Ascending aorta (tissue), 2 donors: ENCODE data around the gene GRB10. TPM values are rescaled to one million over a fixed set of nuclear protein-coding genes. Genes with fewer than 3 reads are reported as not detected.

Experiments used
- DNase-seq, 2 donors: peaks; one replicate each; pipeline ENCODE4 v3.0.0-alpha.2; 2019; ENCODE audit warnings: low spot score in 2 of 2
- H3K27ac ChIP-seq, 2 donors: fragments of 200-600 bp; sonication (generic); one replicate each; pipeline ENCODE4 v1.5.1; 2016 to 2017; ENCODE audit warnings: mild to moderate bottlenecking in 1 of 2
- H3K27me3 ChIP-seq: fragments of 200-600 bp; sonication (generic); one replicate; pipeline ENCODE4 v1.5.1; 2017
- H3K36me3 ChIP-seq, 2 donors: fragments of 200-600 bp; sonication (generic); one replicate each; pipeline ENCODE4 v1.5.1; 2016
- H3K4me1 ChIP-seq, 2 donors: fragments of 200-600 bp; sonication (generic); one replicate each; pipeline ENCODE4 v1.5.1; 2016 to 2017; ENCODE audit warnings: mild to moderate bottlenecking in 1 of 2
- H3K4me3 ChIP-seq, 2 donors: fragments of 200-600 bp; sonication (generic); one replicate each; pipeline ENCODE4 v1.5.1; 2016 to 2017; ENCODE audit warnings: mild to moderate bottlenecking in 1 of 2
- H3K9me3 ChIP-seq, 2 donors: fragments of 200-600 bp; sonication (generic); one replicate each; pipeline ENCODE4 v1.5.1; 2016
- intact Hi-C: fragments of 100-400 bp; cut with DNase I; formaldehyde crosslinking; loops from one replicate; pipeline ENCODE4 v1.15.1; 2023
- total RNA-seq: library from RNA; depleted of rRNA; stranded (reverse); fragments of >200 nt; gene quantifications from one replicate; pipeline ENCODE4 v1.1.0, GENCODE V29; 2016
- TF ChIP-seq, protein P1 (sequence below), 3 experiments: fragments of 200-600 bp in 2 of 3; fragments of 450-650 bp in 1 of 3; sonication (generic) in 2 of 3; IDR thresholded peaks; one replicate each; pipeline ENCODE4 v1.5.1; 2016 to 2019; ENCODE audit warnings: antibody characterized with exemption in 3 of 3, mild to moderate bottlenecking in 1 of 3, moderate library complexity in 1 of 3

The GRB10 gene
- total RNA-seq, 1 donor from 2014 or later = 53.4 TPM

DNA sequence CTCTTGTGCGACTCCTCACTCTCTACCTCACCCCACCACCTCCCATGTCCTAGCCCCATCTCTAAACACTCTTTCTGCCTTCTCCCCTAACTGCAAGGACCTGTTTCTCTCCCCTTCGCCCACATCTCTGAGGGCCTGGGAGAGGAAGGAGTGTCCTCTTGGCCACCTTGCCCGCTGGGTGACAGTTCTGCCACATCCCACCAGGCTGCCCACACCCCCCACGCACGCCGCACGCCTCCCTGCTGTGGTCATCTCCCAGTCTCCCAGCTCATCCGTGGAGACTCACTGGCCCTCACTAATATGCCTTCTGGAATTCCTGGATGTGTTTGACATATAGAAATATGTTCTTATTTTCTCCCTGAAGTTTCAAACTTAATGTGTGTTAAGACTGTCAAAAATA, 48.5 kb downstream of the GRB10 start:
- peaks cover 0 to 4% of the 10 kb centered on the region in 2 donors for H3K36me3 ChIP-seq
- intact Hi-C loops = no loop called here
- TF ChIP-seq, protein P1, sequence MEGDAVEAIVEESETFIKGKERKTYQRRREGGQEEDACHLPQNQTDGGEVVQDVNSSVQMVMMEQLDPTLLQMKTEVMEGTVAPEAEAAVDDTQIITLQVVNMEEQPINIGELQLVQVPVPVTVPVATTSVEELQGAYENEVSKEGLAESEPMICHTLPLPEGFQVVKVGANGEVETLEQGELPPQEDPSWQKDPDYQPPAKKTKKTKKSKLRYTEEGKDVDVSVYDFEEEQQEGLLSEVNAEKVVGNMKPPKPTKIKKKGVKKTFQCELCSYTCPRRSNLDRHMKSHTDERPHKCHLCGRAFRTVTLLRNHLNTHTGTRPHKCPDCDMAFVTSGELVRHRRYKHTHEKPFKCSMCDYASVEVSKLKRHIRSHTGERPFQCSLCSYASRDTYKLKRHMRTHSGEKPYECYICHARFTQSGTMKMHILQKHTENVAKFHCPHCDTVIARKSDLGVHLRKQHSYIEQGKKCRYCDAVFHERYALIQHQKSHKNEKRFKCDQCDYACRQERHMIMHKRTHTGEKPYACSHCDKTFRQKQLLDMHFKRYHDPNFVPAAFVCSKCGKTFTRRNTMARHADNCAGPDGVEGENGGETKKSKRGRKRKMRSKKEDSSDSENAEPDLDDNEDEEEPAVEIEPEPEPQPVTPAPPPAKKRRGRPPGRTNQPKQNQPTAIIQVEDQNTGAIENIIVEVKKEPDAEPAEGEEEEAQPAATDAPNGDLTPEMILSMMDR (IDR thresholded peaks at IDR 0.05) = no peak
- no peak overlapping the region for H3K4me3 ChIP-seq
- no peaks in the 10 kb centered on the region for H3K27me3 ChIP-seq
- no peak for DNase-seq
- peaks cover 4 to 23% of the 10 kb centered on the region in 2 donors for H3K4me1 ChIP-seq
- no peak overlapping the region for H3K27ac ChIP-seq
- H3K9me3 ChIP-seq = no peaks in the 10 kb centered on the region

DNA sequence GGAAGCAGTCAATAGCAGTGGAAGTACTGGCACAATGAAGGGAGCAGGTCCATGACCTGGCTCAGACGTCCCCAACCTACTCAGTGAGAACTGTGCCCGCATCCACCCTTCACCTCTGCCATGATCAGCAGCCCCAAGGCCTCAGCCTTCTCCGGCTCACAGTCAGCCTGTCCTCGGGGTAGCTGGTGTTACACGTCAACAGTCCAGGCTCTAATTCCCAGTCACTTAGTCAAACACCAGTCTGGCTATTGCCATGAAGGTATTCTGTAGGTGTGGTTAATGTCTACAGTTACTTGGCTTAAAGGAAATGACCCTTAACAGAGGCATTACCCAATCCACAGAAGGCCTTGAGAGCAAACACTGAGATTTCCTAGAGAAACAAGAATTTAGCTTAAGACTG, 49.1 kb downstream of the GRB10 start:
- Histone ChIP-seq H3K27me3 (no peaks in the 10 kb centered on the region), H3K9me3 (no peaks in the 10 kb centered on the region), H3K36me3 (peaks cover 0 to 4% of the 10 kb centered on the region in 2 donors), H3K4me3 (no peak overlapping the region), H3K4me1 (peaks cover 4 to 23% of the 10 kb centered on the region in 2 donors), H3K27ac (no peak overlapping the region)
- TF ChIP-seq, protein P1 (IDR thresholded peaks at IDR 0.05) = no peak
- intact Hi-C loops = no loop called here
- no peak for DNase-seq

DNA sequence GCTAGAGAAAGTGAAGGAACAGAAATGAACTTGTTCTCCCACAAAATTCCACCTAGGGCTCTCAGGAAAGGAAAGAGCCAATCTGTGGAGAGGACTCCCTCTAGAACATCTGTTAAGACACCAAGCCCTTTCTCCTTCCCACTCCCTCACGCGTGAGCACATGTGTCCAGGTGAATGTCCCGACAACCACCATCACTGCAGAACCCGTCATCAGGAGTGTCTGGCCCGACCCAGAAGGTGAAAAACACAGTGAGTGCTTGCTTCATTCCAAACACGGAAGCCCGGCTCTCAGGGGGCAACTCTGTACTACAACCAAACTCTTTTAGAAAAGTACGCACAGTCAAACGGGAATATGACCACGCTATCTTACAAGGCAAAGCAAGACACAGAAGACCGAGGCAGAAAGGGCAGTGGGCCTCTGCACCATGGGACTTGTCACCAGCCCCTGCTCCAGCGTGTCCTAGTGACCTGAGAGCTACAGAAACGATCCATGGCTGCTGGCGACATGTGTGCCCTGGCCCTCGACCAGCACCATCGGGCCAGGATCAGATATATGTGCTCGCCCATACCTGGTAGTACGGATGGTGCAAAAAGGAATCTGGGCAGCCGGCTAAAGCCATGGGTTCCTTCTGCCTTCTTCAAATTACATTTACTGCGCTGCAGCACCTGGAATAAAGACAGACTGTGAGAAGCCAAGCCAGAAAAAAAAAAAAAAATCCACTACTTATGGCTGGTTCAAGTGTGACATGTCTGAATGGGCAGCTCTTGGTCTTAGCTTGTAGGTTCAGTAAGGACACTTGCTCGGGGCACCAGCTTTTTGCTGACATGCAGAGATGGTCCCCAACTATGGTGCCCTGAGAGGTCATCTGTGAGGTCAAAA, 50.8 kb downstream of the GRB10 start:
- peaks cover 0 to 4% of the 10 kb centered on the region in 2 donors for H3K36me3 ChIP-seq
- no peak overlapping the region for H3K4me3 ChIP-seq
- DNase-seq = no peak
- TF ChIP-seq, protein P1 (IDR thresholded peaks at IDR 0.05) = no peak
- intact Hi-C loops = loop anchor here (2.0 kb wide), 1 partner anchor 61 kb away; no protein-coding TSS in a partner anchor
- peaks cover 4 to 35% of the 10 kb centered on the region in 2 donors for H3K4me1 ChIP-seq
- H3K27me3 ChIP-seq = no peaks in the 10 kb centered on the region
- no peaks in the 10 kb centered on the region for H3K9me3 ChIP-seq
- H3K27ac ChIP-seq = no peak overlapping the region

DNA sequence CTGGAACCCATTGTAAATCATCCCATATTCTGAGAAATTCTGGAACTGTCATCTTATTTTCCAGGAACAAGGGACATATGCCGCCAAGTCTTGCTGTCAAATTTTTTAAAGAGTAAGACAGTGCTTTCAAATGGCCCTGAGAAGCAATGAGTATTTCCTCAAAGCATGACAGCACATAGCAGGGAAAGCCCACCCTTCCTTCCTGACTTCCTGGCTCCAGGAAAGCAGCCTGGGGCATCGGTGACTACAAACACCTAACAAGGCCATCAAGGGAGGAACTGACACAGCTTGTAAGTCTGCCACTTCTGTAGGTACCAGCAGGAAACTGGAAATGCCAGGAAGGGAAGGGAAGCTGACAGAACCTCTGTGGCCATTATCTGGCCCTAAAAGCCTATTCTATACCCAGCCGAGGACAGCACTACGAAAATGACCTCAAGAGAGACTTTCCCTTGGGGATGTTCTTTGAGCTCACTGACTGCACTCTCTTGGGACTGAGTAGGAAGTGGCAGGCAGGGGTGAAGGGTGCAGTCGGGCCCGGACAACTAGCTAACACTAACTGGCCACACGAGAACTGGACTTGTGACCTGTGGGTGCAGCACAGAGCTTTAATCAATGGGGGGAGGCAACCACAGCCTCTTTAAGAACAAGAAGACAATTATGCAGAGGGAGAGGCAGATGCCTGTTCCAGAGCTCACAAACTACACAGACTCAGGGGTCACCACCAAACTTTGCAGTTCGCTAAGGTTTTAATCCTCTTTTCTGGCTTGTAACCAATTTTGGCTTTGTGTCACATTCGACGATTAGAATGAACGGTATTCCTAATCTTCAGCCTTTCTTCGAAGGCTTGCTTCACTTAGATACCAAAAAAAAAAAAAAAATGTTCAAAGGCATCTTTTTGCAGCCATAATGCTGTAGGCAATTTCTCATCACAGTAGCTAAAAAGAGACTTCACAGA, 52.0 kb downstream of the GRB10 start:
- intact Hi-C loops = loop anchor here (2.0 kb wide), 1 partner anchor 62 kb away; no protein-coding TSS in a partner anchor
- DNase-seq = no peak
- Histone ChIP-seq H3K36me3 (peaks cover 0 to 4% of the 10 kb centered on the region in 2 donors), H3K9me3 (no peaks in the 10 kb centered on the region), H3K4me1 (peaks cover 9 to 44% of the 10 kb centered on the region in 2 donors), H3K4me3 (no peak overlapping the region), H3K27ac (peak overlapping the region; percentile 33 to 46), H3K27me3 (no peaks in the 10 kb centered on the region)
- TF ChIP-seq, protein P1 (IDR thresholded peaks at IDR 0.05) = no peak

DNA sequence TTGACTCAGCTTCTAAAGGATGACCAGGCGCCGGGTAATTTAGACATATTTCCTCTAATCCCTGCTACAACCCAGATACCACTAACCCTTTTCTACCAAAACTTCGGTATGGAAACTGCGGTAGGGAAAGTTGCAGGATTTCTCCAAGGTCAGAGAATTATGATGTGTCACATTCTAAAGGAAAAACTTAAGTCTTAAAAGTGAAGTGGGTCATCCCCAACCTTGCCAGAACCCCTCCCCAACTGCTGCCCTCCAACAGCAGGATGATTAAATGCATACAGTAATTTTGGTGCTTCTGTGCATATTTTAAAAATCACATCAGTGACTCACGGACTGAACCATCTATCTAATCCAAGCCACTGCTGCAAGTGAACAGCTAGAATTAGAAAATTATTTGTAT, 52.7 kb downstream of the GRB10 start:
- no peaks in the 10 kb centered on the region for H3K27me3 ChIP-seq

More for the DNA sequence above, 52.7 kb downstream of the GRB10 start:
- intact Hi-C loops = loop anchor here (2.0 kb wide), 1 partner anchor 63 kb away; no protein-coding TSS in a partner anchor
- Histone ChIP-seq H3K36me3 (peaks cover 0 to 4% of the 10 kb centered on the region in 2 donors), H3K4me3 (no peak overlapping the region), H3K27ac (peak overlapping the region; percentile 33 to 46), H3K4me1 (peaks cover 10 to 51% of the 10 kb centered on the region in 2 donors), H3K9me3 (no peaks in the 10 kb centered on the region)
- DNase-seq = no peak
- TF ChIP-seq, protein P1 (IDR thresholded peaks at IDR 0.05) = no peak
